ENCODE measurements around the gene CDC34. TPM values are rescaled to one million over a fixed set of nuclear protein-coding genes. Genes with fewer than 3 reads are reported as not detected.

Gene CDC34
- total and polyA plus RNA-seq, 9 of the 15 experiments (the other 6 are each of a cell fraction or from before 2014, with no cell fraction given) = 0.80 to 203 (median 65.5) TPM

GRCh38 chr19:574658-575526, 43.3 kb downstream of the CDC34 start (continued):
- TF ChIP-seq ZBTB7A (IDR thresholded peaks at IDR 0.05; ENCODE audit: borderline replicate concordance, control insufficient read depth, low read depth, low read length) (peak; percentile 61; the same call in 1 of the 2 replicates), REST (IDR thresholded peaks at IDR 0.05; ENCODE audit: borderline replicate concordance) (peak; percentile 78), REST (CRISPR knock-in tag; IDR thresholded peaks at IDR 0.05; ENCODE audit: low read depth) (peak; percentile 69; the same call in 1 of the 2 replicates), PBX2 (CRISPR knock-in tag; IDR thresholded peaks at IDR 0.05; ENCODE audit: low read depth) (no peak), PBX2 (tag; conservative IDR thresholded peaks at IDR 0.05; ENCODE audit: low read depth) (no peak), KAT8 (IDR thresholded peaks at IDR 0.05; ENCODE audit: low read depth) (no peak), ZNF184 (CRISPR knock-in tag; IDR thresholded peaks at IDR 0.05) (no peak), TFE3 (CRISPR knock-in tag; IDR thresholded peaks at IDR 0.05) (no peak), NFXL1 (CRISPR knock-in tag; IDR thresholded peaks at IDR 0.05) (no peak), CCNT2 (IDR thresholded peaks at IDR 0.05; ENCODE audit: borderline replicate concordance, extremely low read depth, insufficient read length, low read depth, low read length) (peak; percentile 99), ZNF408 (CRISPR knock-in tag; IDR thresholded peaks at IDR 0.05; ENCODE audit: low read depth) (no peak), NCOA2 (IDR thresholded peaks at IDR 0.05; ENCODE audit: partially characterized antibody in 2 of 2) (no peak)

Data from K562 (cell line).